ENCODE measurements around the gene SPIN1. TPM values are rescaled to one million over a fixed set of nuclear protein-coding genes. Genes with fewer than 3 reads are reported as not detected.
"Not testable (repeated sequence)": the region's sequence is repeated elsewhere in the genome, so short reads cannot be mapped to it uniquely, and the experiment has no call there.

SPIN1 gene
- total RNA-seq, 2 donors from 2014 or later: 21.8 to 42.8 TPM

DNA sequence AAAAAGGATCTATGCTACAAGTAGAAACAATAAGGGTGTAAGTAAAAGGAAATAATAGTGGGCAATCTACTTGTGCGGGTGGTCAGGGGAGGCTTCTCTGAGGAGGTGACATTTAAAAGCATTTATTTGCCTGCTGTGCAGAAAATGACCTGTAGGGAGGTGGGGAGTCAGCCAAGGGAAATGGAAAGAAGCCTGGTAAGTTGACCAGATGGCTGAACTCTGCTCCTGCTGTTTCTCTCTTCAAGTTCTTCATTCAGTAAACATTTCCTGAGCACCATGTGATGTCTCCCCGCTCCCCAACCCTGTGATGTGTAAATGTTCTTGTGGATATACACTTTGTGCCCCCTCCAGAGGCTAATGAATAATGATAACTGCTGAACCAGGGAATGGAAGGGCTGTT lies 9.9 kb upstream of the SPIN1 start:
- H3K4me3 ChIP-seq: no peak overlapping the region
- intact Hi-C loops (cut with DNase I): no loop called here
- WGBS, 2 donors: 51 to 53% methylated on average over 2 of the region's 2 CpGs
- no peaks in the 10 kb centered on the region for H3K27me3 ChIP-seq
- no peak for DNase-seq
- H3K9me3 ChIP-seq: no peaks in the 10 kb centered on the region
- TF ChIP-seq, protein P1, sequence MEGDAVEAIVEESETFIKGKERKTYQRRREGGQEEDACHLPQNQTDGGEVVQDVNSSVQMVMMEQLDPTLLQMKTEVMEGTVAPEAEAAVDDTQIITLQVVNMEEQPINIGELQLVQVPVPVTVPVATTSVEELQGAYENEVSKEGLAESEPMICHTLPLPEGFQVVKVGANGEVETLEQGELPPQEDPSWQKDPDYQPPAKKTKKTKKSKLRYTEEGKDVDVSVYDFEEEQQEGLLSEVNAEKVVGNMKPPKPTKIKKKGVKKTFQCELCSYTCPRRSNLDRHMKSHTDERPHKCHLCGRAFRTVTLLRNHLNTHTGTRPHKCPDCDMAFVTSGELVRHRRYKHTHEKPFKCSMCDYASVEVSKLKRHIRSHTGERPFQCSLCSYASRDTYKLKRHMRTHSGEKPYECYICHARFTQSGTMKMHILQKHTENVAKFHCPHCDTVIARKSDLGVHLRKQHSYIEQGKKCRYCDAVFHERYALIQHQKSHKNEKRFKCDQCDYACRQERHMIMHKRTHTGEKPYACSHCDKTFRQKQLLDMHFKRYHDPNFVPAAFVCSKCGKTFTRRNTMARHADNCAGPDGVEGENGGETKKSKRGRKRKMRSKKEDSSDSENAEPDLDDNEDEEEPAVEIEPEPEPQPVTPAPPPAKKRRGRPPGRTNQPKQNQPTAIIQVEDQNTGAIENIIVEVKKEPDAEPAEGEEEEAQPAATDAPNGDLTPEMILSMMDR (IDR thresholded peaks at IDR 0.05): no peak
- no peak for TF ChIP-seq POLR2A (IDR thresholded peaks at IDR 0.05)
- ATAC-seq: no peak
- no peaks in the 10 kb centered on the region for H3K36me3 ChIP-seq (replicated peaks in 1 of 2; ENCODE audit: insufficient read depth in 1 of 2, low read depth in 2 of 2)
- H3K4me1 ChIP-seq: no peaks in the 10 kb centered on the region
- H3K27ac ChIP-seq: no peak overlapping the region

DNA sequence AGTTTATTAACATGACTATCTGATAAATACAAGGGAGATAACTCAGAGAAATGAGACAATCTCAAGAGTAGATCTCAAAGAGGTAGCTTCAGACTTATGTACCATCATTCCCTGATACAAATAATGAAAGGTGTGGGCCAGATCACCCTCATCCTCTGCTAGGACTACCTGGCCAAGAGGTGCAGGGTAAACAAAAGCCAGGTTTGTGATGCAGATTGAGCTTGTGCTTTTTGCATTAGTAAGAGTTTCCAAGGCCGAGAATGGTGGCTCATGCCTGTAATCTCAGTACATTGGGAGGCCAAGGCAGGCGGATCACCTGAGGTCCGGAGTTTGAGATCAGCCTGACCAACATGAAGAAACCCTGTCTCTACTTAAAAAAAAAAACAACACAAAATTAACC lies 8.9 kb upstream of the SPIN1 start:
- DNase-seq (no peak), ATAC-seq (no peak)
- Histone ChIP-seq H3K27me3 (no peaks in the 10 kb centered on the region), H3K4me3 (no peak overlapping the region), H3K27ac (no peak overlapping the region), H3K9me3 (no peaks in the 10 kb centered on the region), H3K36me3 (replicated peaks in 1 of 2; ENCODE audit: insufficient read depth in 1 of 2, low read depth in 2 of 2) (no peaks in the 10 kb centered on the region), H3K4me1 (no peaks in the 10 kb centered on the region)
- intact Hi-C loops (cut with DNase I): no loop called here
- 80 to 94% methylated on average over 3 of the region's 3 CpGs for WGBS, 2 donors
- TF ChIP-seq, protein P1 (IDR thresholded peaks at IDR 0.05): no peak
- no peak for TF ChIP-seq POLR2A (IDR thresholded peaks at IDR 0.05)

DNA sequence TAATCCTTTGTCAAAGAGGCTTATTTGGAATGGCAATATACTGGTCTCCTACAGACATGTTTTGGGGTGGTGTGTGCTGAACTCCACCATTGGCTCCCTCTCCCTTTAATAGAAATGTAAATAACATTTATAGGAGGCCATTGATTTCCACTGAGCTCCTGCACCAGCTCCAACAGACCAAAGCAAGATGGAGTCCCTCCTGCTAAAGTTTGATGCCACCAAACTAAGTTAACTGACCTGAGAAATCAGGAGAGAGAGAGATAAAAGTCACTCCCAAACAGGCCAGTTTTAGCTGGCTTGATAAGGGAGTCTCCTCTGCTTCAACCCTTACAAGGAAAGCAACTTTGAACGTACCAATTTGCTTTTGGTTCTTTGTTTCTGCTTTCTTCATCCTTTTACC lies 8.1 kb upstream of the SPIN1 start:
- Histone ChIP-seq H3K27ac (no peak overlapping the region), H3K4me3 (no peak overlapping the region), H3K9me3 (no peaks in the 10 kb centered on the region), H3K27me3 (no peaks in the 10 kb centered on the region), H3K4me1 (no peaks in the 10 kb centered on the region), H3K36me3 (replicated peaks in 1 of 2; ENCODE audit: insufficient read depth in 1 of 2, low read depth in 2 of 2) (no peaks in the 10 kb centered on the region)
- DNase-seq (no peak), ATAC-seq (no peak)
- intact Hi-C loops (cut with DNase I): no loop called here
- 67 to 83% methylated on average over 1 of the region's 1 CpG for WGBS, 2 donors
- no peak for TF ChIP-seq POLR2A (IDR thresholded peaks at IDR 0.05)
- TF ChIP-seq, protein P1 (IDR thresholded peaks at IDR 0.05): no peak

DNA sequence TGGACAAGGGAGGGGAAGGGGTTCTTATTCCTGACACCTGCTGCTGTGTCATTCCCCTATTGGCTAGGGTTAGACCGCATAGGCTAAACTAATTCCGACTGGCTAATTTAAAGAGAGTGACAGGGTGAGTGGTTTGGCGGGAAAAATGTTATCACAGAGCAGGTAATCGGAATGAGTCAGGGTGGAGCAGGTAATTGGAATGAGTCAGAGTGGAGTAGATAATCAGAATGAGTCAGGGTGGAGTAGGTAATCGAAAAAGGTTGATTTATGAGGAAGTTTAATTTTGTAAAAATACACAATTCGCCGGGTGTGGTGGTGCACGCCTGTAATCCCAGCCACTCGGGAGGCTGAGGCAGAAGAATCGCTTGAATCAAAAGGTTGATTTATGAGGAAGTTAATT lies 6.9 kb upstream of the SPIN1 start:
- 85 to 92% methylated on average over 10 of the region's 10 CpGs for WGBS, 2 donors
- DNase-seq; ATAC-seq; intact Hi-C loops (cut with DNase I); H3K9me3 ChIP-seq; H3K27me3 ChIP-seq; H3K27ac ChIP-seq; H3K4me1 ChIP-seq; H3K4me3 ChIP-seq; H3K36me3 ChIP-seq (replicated peaks in 1 of 2; ENCODE audit: insufficient read depth in 1 of 2, low read depth in 2 of 2): not testable (repeated sequence)

DNA sequence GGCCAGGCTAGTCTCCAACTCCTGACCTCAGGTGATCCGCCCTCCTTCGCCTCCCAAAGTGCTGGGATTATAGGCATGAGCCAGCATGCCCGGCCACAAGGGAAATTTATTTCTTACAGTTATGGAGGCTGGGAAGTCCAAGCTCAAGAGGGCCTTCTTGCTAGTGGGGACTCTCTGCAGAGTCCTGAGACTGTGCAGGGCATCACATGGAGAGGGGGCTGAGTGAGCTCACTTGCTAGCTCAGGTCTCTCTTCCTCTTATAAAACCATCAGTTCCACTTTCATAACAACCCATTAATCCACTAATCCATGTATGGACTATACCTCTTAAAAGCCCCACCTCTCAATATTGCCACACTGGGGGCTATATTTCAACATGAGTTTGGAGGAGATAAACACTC lies 5.1 kb upstream of the SPIN1 start:
- Histone ChIP-seq H3K4me3 (no peak overlapping the region), H3K36me3 (replicated peaks in 1 of 2; ENCODE audit: insufficient read depth in 1 of 2, low read depth in 2 of 2) (no peaks in the 10 kb centered on the region), H3K27ac (no peak overlapping the region), H3K27me3 (no peaks in the 10 kb centered on the region), H3K4me1 (peaks cover 7% of the 10 kb centered on the region), H3K9me3 (no peaks in the 10 kb centered on the region)
- TF ChIP-seq, protein P1 (IDR thresholded peaks at IDR 0.05): no peak
- TF ChIP-seq POLR2A (IDR thresholded peaks at IDR 0.05): no peak
- intact Hi-C loops (cut with DNase I): no loop called here
- 97 to 100% methylated on average over 3 of the region's 3 CpGs for WGBS, 2 donors
- DNase-seq: no peak
- no peak for ATAC-seq

DNA sequence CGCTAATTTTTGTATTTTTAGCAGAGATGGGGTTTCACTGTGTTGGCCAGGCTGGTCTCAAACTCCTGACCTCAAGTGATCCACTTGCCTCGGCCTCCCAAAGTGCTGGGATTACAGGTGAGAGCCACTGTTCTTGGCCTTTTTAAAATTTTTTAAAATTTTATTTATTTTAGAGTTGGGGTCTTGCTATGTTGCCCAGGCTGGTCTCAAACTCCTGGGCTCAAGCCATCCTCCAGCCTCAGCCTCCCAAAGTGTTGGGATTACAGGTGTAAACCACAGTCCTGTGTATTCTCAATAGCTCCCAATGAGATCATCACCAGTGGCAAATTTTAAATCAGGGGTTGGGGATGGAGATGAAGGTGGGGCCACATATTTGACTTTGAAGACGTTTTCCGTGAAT lies 2.1 kb upstream of the SPIN1 start:
- H3K27ac ChIP-seq; H3K9me3 ChIP-seq; H3K27me3 ChIP-seq; H3K36me3 ChIP-seq (replicated peaks in 1 of 2; ENCODE audit: insufficient read depth in 1 of 2, low read depth in 2 of 2); H3K4me3 ChIP-seq; DNase-seq; ATAC-seq; intact Hi-C loops (cut with DNase I): not testable (repeated sequence)
- H3K4me1 ChIP-seq: peaks cover 24% of the 10 kb centered on the region
- WGBS, 2 donors: 96 to 100% methylated on average over 4 of the region's 4 CpGs
